Measurements from ENCODE around the gene SEMA5B.

Gene SEMA5B

GRCh38 chr3:123046262-123047061 is 18.9 kb upstream of the SEMA5B start:
- no peak for TF ChIP-seq CREB1 (IDR thresholded peaks at IDR 0.05; ENCODE audit: low read depth)
- TF ChIP-seq RAD21 (IDR thresholded peaks at IDR 0.05; ENCODE audit: low read depth) = no peak
- TF ChIP-seq FOXM1 (IDR thresholded peaks at IDR 0.05; ENCODE audit: borderline replicate concordance, low read depth) = no peak
- TF ChIP-seq EGR1 (IDR thresholded peaks at IDR 0.05) = no peak
- TF ChIP-seq CEBPB (IDR thresholded peaks at IDR 0.05) = no peak
- no peak for TF ChIP-seq TCF12 (IDR thresholded peaks at IDR 0.05; ENCODE audit: low read depth)
- no peak for TF ChIP-seq EP300 (IDR thresholded peaks at IDR 0.05; ENCODE audit: borderline replicate concordance)
- no peak for TF ChIP-seq USF1 (IDR thresholded peaks at IDR 0.05)
- TF ChIP-seq ZBTB7A (IDR thresholded peaks at IDR 0.05; ENCODE audit: low read depth) = no peak
- no peak for TF ChIP-seq NFIC (IDR thresholded peaks at IDR 0.05)
- TF ChIP-seq YY1 (IDR thresholded peaks at IDR 0.05; ENCODE audit: low read depth) = no peak
- TF ChIP-seq REST (IDR thresholded peaks at IDR 0.05; ENCODE audit: low read depth) = no peak
- TF ChIP-seq MAX (IDR thresholded peaks at IDR 0.05) = no peak
- TF ChIP-seq TAF1 (IDR thresholded peaks at IDR 0.05; ENCODE audit: low read depth) = no peak
- no peak for TF ChIP-seq TEAD4 (IDR thresholded peaks at IDR 0.05)

GRCh38 chr3:123044981-123045763 is 17.6 kb upstream of the SEMA5B start:
- TF ChIP-seq CREB1 (IDR thresholded peaks at IDR 0.05; ENCODE audit: low read depth) (no peak), NFIC (IDR thresholded peaks at IDR 0.05) (no peak)

- TF ChIP-seq TCF12 (IDR thresholded peaks at IDR 0.05; ENCODE audit: low read depth) (no peak), REST (IDR thresholded peaks at IDR 0.05; ENCODE audit: low read depth) (no peak), ZBTB7A (IDR thresholded peaks at IDR 0.05; ENCODE audit: low read depth) (no peak), USF1 (IDR thresholded peaks at IDR 0.05) (no peak), YY1 (IDR thresholded peaks at IDR 0.05; ENCODE audit: low read depth) (no peak), RAD21 (IDR thresholded peaks at IDR 0.05; ENCODE audit: low read depth) (no peak), CEBPB (IDR thresholded peaks at IDR 0.05) (no peak), TEAD4 (IDR thresholded peaks at IDR 0.05) (no peak), EGR1 (IDR thresholded peaks at IDR 0.05) (no peak), MAX (IDR thresholded peaks at IDR 0.05) (no peak), NFIC (IDR thresholded peaks at IDR 0.05) (no peak), CREB1 (IDR thresholded peaks at IDR 0.05; ENCODE audit: low read depth) (no peak), FOXM1 (IDR thresholded peaks at IDR 0.05; ENCODE audit: borderline replicate concordance, low read depth) (no peak), TAF1 (IDR thresholded peaks at IDR 0.05; ENCODE audit: low read depth) (no peak), EP300 (IDR thresholded peaks at IDR 0.05; ENCODE audit: borderline replicate concordance) (no peak)
Observed at GRCh38 chr3:123042413-123042812, 14.8 kb upstream of the SEMA5B start.

GRCh38 chr3:123039178-123039577 is 11.6 kb upstream of the SEMA5B start:
- TF ChIP-seq RAD21 (IDR thresholded peaks at IDR 0.05; ENCODE audit: low read depth) (no peak), CEBPB (IDR thresholded peaks at IDR 0.05) (no peak), TCF12 (IDR thresholded peaks at IDR 0.05; ENCODE audit: low read depth) (no peak), TAF1 (IDR thresholded peaks at IDR 0.05; ENCODE audit: low read depth) (no peak), EGR1 (IDR thresholded peaks at IDR 0.05) (no peak), MAX (IDR thresholded peaks at IDR 0.05) (no peak), NFIC (IDR thresholded peaks at IDR 0.05) (no peak), CREB1 (IDR thresholded peaks at IDR 0.05; ENCODE audit: low read depth) (no peak), ZBTB7A (IDR thresholded peaks at IDR 0.05; ENCODE audit: low read depth) (no peak), FOXM1 (IDR thresholded peaks at IDR 0.05; ENCODE audit: borderline replicate concordance, low read depth) (no peak), REST (IDR thresholded peaks at IDR 0.05; ENCODE audit: low read depth) (no peak), EP300 (IDR thresholded peaks at IDR 0.05; ENCODE audit: borderline replicate concordance) (no peak)

All from Ishikawa (cell line).